ENCODE results near the gene ITPR1.

ITPR1 gene

DNA sequence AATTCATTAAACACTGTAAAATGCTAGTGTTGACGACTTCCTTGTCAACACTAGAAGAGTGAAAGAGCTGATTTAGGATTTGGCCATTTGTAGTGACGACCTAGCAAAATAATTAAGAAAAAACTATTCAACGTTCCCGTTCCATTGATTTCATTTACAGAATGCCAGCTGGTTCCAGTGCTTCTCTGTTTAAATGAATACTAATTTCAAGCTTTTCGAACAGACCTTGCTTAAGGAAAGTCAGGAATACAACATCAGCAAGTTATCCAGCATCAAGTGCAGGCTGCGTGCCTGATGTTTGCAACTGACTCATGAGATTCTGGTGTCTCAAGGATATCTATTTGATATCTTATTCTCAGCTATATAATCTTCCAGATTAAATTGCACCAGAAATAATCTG is 387.7 kb downstream of the ITPR1 start:
- FAIRE-seq = no peak

DNA sequence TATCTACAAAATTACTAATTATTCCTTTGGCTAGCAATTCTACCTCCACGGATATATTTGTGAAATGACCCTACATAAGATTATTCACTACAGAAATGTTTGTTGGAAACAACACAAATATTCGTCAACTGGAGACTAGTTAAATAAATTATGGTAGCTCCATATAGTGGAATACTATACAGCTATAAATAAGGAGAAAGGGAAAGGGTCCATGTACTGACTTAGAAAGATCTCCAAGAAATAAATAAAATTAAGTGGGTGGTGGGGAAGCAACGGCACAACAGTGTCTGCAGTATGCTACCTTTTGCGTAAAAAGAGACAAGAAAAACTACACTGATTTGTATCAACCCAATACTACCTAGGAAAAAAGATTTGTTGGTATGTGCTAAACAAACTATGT is 389.4 kb downstream of the ITPR1 start:
- no peak for FAIRE-seq

DNA sequence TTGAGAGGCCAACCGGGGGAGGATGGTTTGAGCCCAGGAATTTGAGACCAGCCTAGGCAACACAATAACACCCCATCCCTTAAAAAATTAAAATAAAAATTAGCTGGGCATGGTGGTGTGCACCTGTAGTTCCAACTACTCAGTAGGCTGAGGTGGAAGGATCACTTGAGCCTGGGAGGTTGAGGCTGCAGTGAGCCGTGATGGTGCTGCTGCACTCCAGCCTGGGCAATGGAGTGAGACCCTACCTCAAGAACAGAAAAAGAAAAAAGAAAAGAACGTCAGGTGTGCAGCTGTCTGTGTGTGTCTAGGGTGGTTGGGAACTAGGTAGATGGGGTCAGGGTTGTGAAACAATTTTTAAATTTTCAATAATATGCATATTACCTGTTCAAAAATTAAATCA is 389.9 kb downstream of the ITPR1 start:
- no peak for FAIRE-seq

- FAIRE-seq = no peak
Observed at GRCh38 chr3:4884888-4885287, 391.7 kb downstream of the ITPR1 start.

DNA sequence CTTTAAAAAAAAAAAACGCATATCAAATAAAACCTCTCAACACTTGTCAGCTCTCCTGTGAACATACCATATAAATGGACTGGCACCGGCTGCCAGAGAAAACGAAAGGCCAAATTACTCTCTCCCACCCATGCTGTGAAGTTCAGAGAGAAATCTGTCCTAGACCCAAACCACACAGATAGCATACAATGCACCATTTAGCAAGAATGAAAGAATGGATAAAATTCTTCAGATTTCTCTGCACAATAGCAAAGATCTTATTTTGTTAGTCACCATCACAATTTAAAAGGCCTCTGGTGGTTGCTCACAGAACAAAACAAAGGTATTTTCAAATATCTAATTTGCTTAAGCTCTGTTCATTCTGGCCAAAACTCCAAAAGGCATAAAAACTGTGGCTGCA is 392.2 kb downstream of the ITPR1 start:
- FAIRE-seq = no peak

GRCh38 chr3:4886448-4886847 is 393.3 kb downstream of the ITPR1 start:
- FAIRE-seq = no peak

DNA sequence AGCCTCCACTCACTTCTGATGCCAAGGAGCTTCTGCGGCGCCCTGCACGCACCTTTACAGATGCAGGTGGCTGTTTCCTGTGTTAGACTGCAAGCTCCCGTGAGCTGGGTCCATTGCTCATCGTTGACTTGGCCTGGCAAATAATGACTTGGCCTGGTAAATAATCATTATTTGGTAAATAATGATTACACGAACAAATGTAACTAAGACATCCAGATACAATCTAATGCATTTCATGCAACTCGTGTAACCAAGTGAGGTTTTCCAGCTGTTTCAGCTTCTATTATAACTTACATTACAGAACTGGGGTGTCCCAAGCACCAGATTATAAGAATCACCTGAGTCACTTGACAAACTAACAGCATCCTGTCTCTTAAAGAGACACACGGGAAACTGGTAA is 394.0 kb downstream of the ITPR1 start:
- no peak for FAIRE-seq

DNA sequence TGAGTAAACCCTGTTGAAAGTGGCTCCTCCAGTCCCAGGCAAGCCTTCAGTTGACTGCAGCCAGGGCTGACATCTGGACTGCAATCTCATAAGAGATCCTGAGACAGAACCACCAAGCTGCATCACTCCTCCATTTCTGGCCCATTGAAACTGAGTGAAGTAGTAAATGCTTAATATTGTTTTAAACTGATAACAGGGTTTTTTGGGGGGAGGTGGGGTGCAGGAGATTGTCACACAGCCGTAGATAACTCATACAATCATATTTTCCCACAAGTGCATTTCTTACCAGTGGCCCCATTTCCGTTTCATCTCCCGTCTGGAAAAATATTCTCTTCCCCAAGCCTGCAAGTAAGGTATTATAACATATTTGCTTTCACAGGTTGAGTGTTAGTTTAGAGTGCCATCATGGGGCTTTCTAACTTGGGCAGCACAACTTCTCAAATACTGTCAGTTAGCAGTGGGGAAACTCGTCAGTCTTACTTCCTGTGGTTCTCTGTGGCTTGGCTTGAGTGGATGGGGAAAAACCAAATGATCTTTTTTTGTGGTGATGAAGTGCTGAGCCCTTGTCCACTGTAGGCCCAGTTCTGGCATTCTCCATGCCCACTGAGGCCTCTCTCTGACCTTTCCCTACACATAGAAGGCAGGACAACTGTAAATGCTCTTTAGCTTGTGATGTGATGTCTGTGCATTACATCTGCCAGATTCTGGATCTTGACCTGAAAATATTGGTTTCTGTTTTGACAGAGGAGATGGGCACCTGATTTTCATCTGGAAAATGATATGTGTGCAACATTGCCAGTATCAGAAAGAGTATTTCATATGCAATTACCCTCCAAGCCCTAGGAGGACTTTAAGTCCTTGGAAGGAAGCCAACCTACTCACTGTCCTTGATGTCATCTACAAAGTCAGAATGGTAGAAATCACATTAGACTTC is 396.0 kb downstream of the ITPR1 start:
- FAIRE-seq = no peak

GRCh38 chr3:4889896-4890295 is 396.7 kb downstream of the ITPR1 start:
- no peak for FAIRE-seq

GRCh38 chr3:4894891-4895530 is 401.9 kb downstream of the ITPR1 start:
- FAIRE-seq = no peak

GRCh38 chr3:4895838-4896237 is 402.7 kb downstream of the ITPR1 start:
- FAIRE-seq = no peak
